ENCODE measurements around the gene NAP1L1. TPM values are rescaled to one million over a fixed set of nuclear protein-coding genes. Genes with fewer than 3 reads are reported as not detected.

Gene NAP1L1
- total RNA-seq, 1 experiment from 2014 or later: 467 TPM

GRCh38 chr12:76041406-76041805 lies 43.1 kb downstream of the NAP1L1 start:
- no peaks in the 10 kb centered on the region for H3K9me3 Mint-ChIP-seq (ENCODE audit: low read depth, unreplicated experiment)
- peaks cover 27% of the 10 kb centered on the region for H3K36me3 Mint-ChIP-seq (ENCODE audit: insufficient read depth, unreplicated experiment)
- BruUV-seq (replicated peaks): no TSS peak
- H3K27ac Mint-ChIP-seq (ENCODE audit: unreplicated experiment): no peak overlapping the region
- DNase-seq: no peak
- no peaks in the 10 kb centered on the region for H3K27me3 Mint-ChIP-seq (ENCODE audit: unreplicated experiment)
- H3K4me3 Mint-ChIP-seq (ENCODE audit: low read depth, unreplicated experiment): no peak overlapping the region
- TF ChIP-seq, protein P1, sequence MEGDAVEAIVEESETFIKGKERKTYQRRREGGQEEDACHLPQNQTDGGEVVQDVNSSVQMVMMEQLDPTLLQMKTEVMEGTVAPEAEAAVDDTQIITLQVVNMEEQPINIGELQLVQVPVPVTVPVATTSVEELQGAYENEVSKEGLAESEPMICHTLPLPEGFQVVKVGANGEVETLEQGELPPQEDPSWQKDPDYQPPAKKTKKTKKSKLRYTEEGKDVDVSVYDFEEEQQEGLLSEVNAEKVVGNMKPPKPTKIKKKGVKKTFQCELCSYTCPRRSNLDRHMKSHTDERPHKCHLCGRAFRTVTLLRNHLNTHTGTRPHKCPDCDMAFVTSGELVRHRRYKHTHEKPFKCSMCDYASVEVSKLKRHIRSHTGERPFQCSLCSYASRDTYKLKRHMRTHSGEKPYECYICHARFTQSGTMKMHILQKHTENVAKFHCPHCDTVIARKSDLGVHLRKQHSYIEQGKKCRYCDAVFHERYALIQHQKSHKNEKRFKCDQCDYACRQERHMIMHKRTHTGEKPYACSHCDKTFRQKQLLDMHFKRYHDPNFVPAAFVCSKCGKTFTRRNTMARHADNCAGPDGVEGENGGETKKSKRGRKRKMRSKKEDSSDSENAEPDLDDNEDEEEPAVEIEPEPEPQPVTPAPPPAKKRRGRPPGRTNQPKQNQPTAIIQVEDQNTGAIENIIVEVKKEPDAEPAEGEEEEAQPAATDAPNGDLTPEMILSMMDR (IDR thresholded peaks at IDR 0.05; ENCODE audit: unreplicated experiment): no peak
- CTCF ChIA-PET: no interaction called here
- peaks cover 33% of the 10 kb centered on the region for H3K4me1 Mint-ChIP-seq (ENCODE audit: low read depth, unreplicated experiment)
- intact Hi-C loops (cut with micrococcal nuclease; ENCODE audit: unreplicated experiment): no loop called here

DNA sequence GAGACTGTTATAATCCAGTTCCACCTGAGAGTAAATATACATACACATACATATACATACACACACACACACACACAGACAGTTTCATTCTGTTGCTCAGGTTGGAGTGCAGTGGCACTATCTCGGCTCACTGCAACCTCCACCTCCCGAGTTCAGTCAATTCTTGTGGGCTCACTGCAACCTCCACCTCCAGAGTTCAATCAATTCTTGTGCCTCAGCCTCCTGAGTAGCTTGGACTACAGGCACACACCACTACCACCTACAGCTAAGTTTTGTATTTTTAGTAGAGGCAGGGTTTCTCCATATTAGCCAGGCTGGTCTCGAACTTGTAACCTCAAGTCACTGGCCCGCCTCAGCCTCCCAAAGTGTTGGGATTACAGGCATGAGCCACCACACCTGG lies 44.0 kb downstream of the NAP1L1 start:
- Mint-ChIP-seq H3K9me3 (ENCODE audit: low read depth, unreplicated experiment) (no peaks in the 10 kb centered on the region), H3K4me3 (ENCODE audit: low read depth, unreplicated experiment) (no peak overlapping the region), H3K36me3 (ENCODE audit: insufficient read depth, unreplicated experiment) (peaks cover 32% of the 10 kb centered on the region), H3K27me3 (ENCODE audit: unreplicated experiment) (no peaks in the 10 kb centered on the region), H3K27ac (ENCODE audit: unreplicated experiment) (no peak overlapping the region), H3K4me1 (ENCODE audit: low read depth, unreplicated experiment) (peaks cover 42% of the 10 kb centered on the region)
- CTCF ChIA-PET: interaction anchor here (0.9 kb wide), 1 partner anchor 312 kb away, joined by 6 read pairs; no protein-coding TSS in a partner anchor
- BruUV-seq (replicated peaks): no TSS peak
- TF ChIP-seq, protein P1 (IDR thresholded peaks at IDR 0.05; ENCODE audit: unreplicated experiment): no peak
- intact Hi-C loops (cut with micrococcal nuclease; ENCODE audit: unreplicated experiment): no loop called here
- DNase-seq: no peak

- no TSS peak for BruUV-seq (replicated peaks)
- Mint-ChIP-seq H3K4me3 (ENCODE audit: low read depth, unreplicated experiment) (no peak overlapping the region), H3K27ac (ENCODE audit: unreplicated experiment) (peak overlapping the region; percentile 57), H3K9me3 (ENCODE audit: low read depth, unreplicated experiment) (no peaks in the 10 kb centered on the region), H3K27me3 (ENCODE audit: unreplicated experiment) (no peaks in the 10 kb centered on the region), H3K4me1 (ENCODE audit: low read depth, unreplicated experiment) (peaks cover 50% of the 10 kb centered on the region), H3K36me3 (ENCODE audit: insufficient read depth, unreplicated experiment) (peaks cover 32% of the 10 kb centered on the region)
- CTCF ChIA-PET: interaction anchor here (0.6 to 2.0 kb wide), 3 partner anchors 478 to 563 kb away, joined by 5 to 11 read pairs (median 6); no protein-coding TSS in a partner anchor
- intact Hi-C loops (cut with micrococcal nuclease; ENCODE audit: unreplicated experiment): loop anchor here (5.0 kb wide), 1 partner anchor 419 kb away; no protein-coding TSS in a partner anchor
- DNase-seq: no peak
- TF ChIP-seq, protein P1 (IDR thresholded peaks at IDR 0.05; ENCODE audit: unreplicated experiment): no peak
Observed at GRCh38 chr12:76038176-76038575, 46.3 kb downstream of the NAP1L1 start.

- H3K4me1 Mint-ChIP-seq (ENCODE audit: low read depth, unreplicated experiment): peaks cover 57% of the 10 kb centered on the region
- peaks cover 32% of the 10 kb centered on the region for H3K36me3 Mint-ChIP-seq (ENCODE audit: insufficient read depth, unreplicated experiment)
- peak; percentile 52 for DNase-seq
- H3K27ac Mint-ChIP-seq (ENCODE audit: unreplicated experiment): peak overlapping the region; percentile 31
- no peaks in the 10 kb centered on the region for H3K9me3 Mint-ChIP-seq (ENCODE audit: low read depth, unreplicated experiment)
- no peaks in the 10 kb centered on the region for H3K27me3 Mint-ChIP-seq (ENCODE audit: unreplicated experiment)
- TF ChIP-seq, protein P1 (IDR thresholded peaks at IDR 0.05; ENCODE audit: unreplicated experiment): peak; percentile 71
- H3K4me3 Mint-ChIP-seq (ENCODE audit: low read depth, unreplicated experiment): peak overlapping the region; percentile 0
- no TSS peak for BruUV-seq (replicated peaks)
- CTCF ChIA-PET: interaction anchor here (0.6 to 2.0 kb wide), 11 partner anchors 18 to 646 kb away, joined by 3 to 11 read pairs (median 4); partner anchors contain the start of gene GLIPR1L2
- intact Hi-C loops (cut with micrococcal nuclease; ENCODE audit: unreplicated experiment): loop anchor here (1.0 to 5.0 kb wide), 4 partner anchors 415 to 510 kb away; no protein-coding TSS in a partner anchor
Observed at GRCh38 chr12:76037130-76038103, 47.1 kb downstream of the NAP1L1 start.

All from Calu3 (cell line).